Neutrophil (primary cell): ENCODE measurements around the gene RAI1.

ENCODE experiments used
- H3K27ac ChIP-seq: fragments of 200-600 bp; sonication (generic); 2 replicates; pipeline ENCODE4 v1.5.1; 2016; ENCODE audit warnings: mild to moderate bottlenecking, moderate library complexity
- H3K27me3 ChIP-seq: fragments of 200-600 bp; sonication (generic); 2 replicates; pipeline ENCODE4 v1.6.0; 2016; ENCODE audit warnings: mild to moderate bottlenecking
- H3K36me3 ChIP-seq: fragments of 200-600 bp; sonication (generic); 2 replicates; pipeline ENCODE4 v1.5.1; 2017
- H3K4me1 ChIP-seq, 2 experiments: fragments of 200-600 bp in 1 of 2; sonication (generic) in 1 of 2; 1 replicate in 1 of 2; 2 replicates in 1 of 2; pipeline versions ENCODE4 v1.5.1 to v1.6.1; 2013 to 2016; ENCODE audit warnings: low read depth in 1 of 2, low read length in 1 of 2, mild to moderate bottlenecking in 1 of 2, moderate library complexity in 1 of 2; ENCODE audit not compliant: control insufficient read depth in 1 of 2, insufficient read depth in 1 of 2
- H3K4me3 ChIP-seq, 2 experiments: fragments of 200-600 bp in 1 of 2; sonication (generic) in 1 of 2; 1 replicate in 1 of 2; 2 replicates in 1 of 2; pipeline ENCODE4 v1.5.1; 2013 to 2016; ENCODE audit warnings: low read depth in 1 of 2, low read length in 1 of 2, mild to moderate bottlenecking in 1 of 2, moderate library complexity in 1 of 2
- H3K9me3 ChIP-seq: fragments of 200-600 bp; sonication (generic); 2 replicates; pipeline ENCODE4 v1.5.1; 2016
- CTCF ChIP-seq: fragments of 200-600 bp; sonication (generic); IDR thresholded peaks from 2 replicates; pipeline ENCODE4 v1.5.1; 2016; ENCODE audit warnings: antibody characterized with exemption

The RAI1 gene

GRCh38 chr17:17778308-17779014, 97.2 kb downstream of the RAI1 start:
- Histone ChIP-seq H3K4me3 (no peak overlapping the region), H3K4me1 (peaks cover 13 to 22% of the 10 kb centered on the region in 2 experiments), H3K36me3 (no peaks in the 10 kb centered on the region), H3K27ac (no peak overlapping the region), H3K9me3 (no peaks in the 10 kb centered on the region), H3K27me3 (peaks cover 35% of the 10 kb centered on the region)
- no peak for TF ChIP-seq CTCF

- Histone ChIP-seq H3K27me3 (peaks cover 41% of the 10 kb centered on the region), H3K9me3 (no peaks in the 10 kb centered on the region), H3K27ac (no peak overlapping the region), H3K4me1 (peaks cover 20 to 29% of the 10 kb centered on the region in 2 experiments), H3K36me3 (no peaks in the 10 kb centered on the region), H3K4me3 (no peak overlapping the region)
- TF ChIP-seq CTCF: no peak
These were observed 97.9 kb downstream of the RAI1 start for GRCh38 chr17:17779015-17779611.

- no peak for TF ChIP-seq CTCF
- Histone ChIP-seq H3K27me3 (peaks cover 61% of the 10 kb centered on the region), H3K27ac (no peak overlapping the region), H3K36me3 (no peaks in the 10 kb centered on the region), H3K4me3 (no peak overlapping the region), H3K9me3 (no peaks in the 10 kb centered on the region), H3K4me1 (peaks cover 21 to 30% of the 10 kb centered on the region in 2 experiments)
These were observed 99.8 kb downstream of the RAI1 start for GRCh38 chr17:17780922-17781590.

- no peaks in the 10 kb centered on the region for H3K9me3 ChIP-seq
- peak overlapping the region in 1 of 2 experiments; percentile 14 for H3K4me3 ChIP-seq
- H3K36me3 ChIP-seq: no peaks in the 10 kb centered on the region
- H3K27ac ChIP-seq: no peak overlapping the region
- TF ChIP-seq CTCF: no peak
- H3K4me1 ChIP-seq: peaks cover 21 to 30% of the 10 kb centered on the region in 2 experiments
- H3K27me3 ChIP-seq: peaks cover 65% of the 10 kb centered on the region
These were observed 100.6 kb downstream of the RAI1 start for GRCh38 chr17:17781591-17782496.

- no peaks in the 10 kb centered on the region for H3K36me3 ChIP-seq
- peak overlapping the region; percentile 37 to 60 for H3K4me3 ChIP-seq
- no peak for TF ChIP-seq CTCF
- peaks cover 21 to 30% of the 10 kb centered on the region in 2 experiments for H3K4me1 ChIP-seq
- H3K27ac ChIP-seq: no peak overlapping the region
- H3K27me3 ChIP-seq: peaks cover 65% of the 10 kb centered on the region
- no peaks in the 10 kb centered on the region for H3K9me3 ChIP-seq
These were observed 101.4 kb downstream of the RAI1 start for GRCh38 chr17:17782523-17783115.
